ENCODE data around the gene C10orf95. TPM values are rescaled to one million over a fixed set of nuclear protein-coding genes. Genes with fewer than 3 reads are reported as not detected.

C10orf95 gene
- total and polyA plus RNA-seq, 2 experiments from 2014 or later = 0.69 to 1.1 TPM

GRCh38 chr10:102406815-102407214, 44.5 kb downstream of the C10orf95 start (continued):
- TF ChIP-seq, protein P1, sequence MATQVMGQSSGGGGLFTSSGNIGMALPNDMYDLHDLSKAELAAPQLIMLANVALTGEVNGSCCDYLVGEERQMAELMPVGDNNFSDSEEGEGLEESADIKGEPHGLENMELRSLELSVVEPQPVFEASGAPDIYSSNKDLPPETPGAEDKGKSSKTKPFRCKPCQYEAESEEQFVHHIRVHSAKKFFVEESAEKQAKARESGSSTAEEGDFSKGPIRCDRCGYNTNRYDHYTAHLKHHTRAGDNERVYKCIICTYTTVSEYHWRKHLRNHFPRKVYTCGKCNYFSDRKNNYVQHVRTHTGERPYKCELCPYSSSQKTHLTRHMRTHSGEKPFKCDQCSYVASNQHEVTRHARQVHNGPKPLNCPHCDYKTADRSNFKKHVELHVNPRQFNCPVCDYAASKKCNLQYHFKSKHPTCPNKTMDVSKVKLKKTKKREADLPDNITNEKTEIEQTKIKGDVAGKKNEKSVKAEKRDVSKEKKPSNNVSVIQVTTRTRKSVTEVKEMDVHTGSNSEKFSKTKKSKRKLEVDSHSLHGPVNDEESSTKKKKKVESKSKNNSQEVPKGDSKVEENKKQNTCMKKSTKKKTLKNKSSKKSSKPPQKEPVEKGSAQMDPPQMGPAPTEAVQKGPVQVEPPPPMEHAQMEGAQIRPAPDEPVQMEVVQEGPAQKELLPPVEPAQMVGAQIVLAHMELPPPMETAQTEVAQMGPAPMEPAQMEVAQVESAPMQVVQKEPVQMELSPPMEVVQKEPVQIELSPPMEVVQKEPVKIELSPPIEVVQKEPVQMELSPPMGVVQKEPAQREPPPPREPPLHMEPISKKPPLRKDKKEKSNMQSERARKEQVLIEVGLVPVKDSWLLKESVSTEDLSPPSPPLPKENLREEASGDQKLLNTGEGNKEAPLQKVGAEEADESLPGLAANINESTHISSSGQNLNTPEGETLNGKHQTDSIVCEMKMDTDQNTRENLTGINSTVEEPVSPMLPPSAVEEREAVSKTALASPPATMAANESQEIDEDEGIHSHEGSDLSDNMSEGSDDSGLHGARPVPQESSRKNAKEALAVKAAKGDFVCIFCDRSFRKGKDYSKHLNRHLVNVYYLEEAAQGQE (IDR thresholded peaks at IDR 0.05; ENCODE audit: unreplicated experiment) = no peak
- no peak for TF ChIP-seq NANOG (IDR thresholded peaks at IDR 0.05; ENCODE audit: borderline replicate concordance)
- TF ChIP-seq CTCF (conservative IDR thresholded peaks at IDR 0.05; ENCODE audit: low read depth in 2 of 2) = no peak
- no peak for TF ChIP-seq STAT1 (IDR thresholded peaks at IDR 0.05; ENCODE audit: unreplicated experiment)
- TF ChIP-seq EZH2 (IDR thresholded peaks at IDR 0.05; ENCODE audit: low read depth, unreplicated experiment) = no peak
- no peak for TF ChIP-seq POLR2AphosphoS5 (IDR thresholded peaks at IDR 0.05; ENCODE audit: low read depth)
- no peak for TF ChIP-seq EZH2phosphoT487 (IDR thresholded peaks at IDR 0.05; ENCODE audit: unreplicated experiment)
- TF ChIP-seq ETS1 (IDR thresholded peaks at IDR 0.05) = no peak
- TF ChIP-seq CREB1 (CRISPR knock-in tag; IDR thresholded peaks at IDR 0.05; ENCODE audit: low read depth) = no peak
- TF ChIP-seq ZNF331 (CRISPR knock-in tag; IDR thresholded peaks at IDR 0.05; ENCODE audit: low read depth) = no peak
- TF ChIP-seq ZNF114 (CRISPR knock-in tag; IDR thresholded peaks at IDR 0.05) = no peak

DNA sequence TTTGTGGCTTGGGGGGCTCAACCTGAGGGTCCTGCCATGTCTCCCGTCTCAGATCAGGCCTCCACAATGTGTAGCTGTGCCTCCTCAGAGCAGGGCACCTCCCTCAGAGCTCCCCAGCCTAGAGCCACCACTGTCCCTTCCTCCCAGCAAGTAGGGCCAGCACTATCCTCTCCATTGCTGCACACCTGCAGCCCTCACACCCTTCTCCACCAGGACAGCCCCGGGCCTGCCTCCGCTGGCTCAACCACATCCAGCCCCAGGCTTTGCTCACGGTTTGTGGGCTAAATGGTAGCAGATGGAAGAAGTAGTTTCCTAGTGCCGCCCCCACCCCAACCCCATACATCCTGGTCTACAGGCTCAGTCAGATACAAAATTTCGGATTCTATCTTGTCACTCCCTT, 45.7 kb downstream of the C10orf95 start:
- ATAC-seq = no peak
- H3K36me3 ChIP-seq (ENCODE audit: insufficient read depth) = no peaks in the 10 kb centered on the region
- H3K4me3 Mint-ChIP-seq = no peak overlapping the region
- TF ChIP-seq NANOG (IDR thresholded peaks at IDR 0.05; ENCODE audit: borderline replicate concordance) = no peak
- no peak for TF ChIP-seq ZNF114 (CRISPR knock-in tag; IDR thresholded peaks at IDR 0.05)
- no peak for TF ChIP-seq CTCF (conservative IDR thresholded peaks at IDR 0.05; ENCODE audit: low read depth in 2 of 2)

More for the DNA sequence above, 45.7 kb downstream of the C10orf95 start:
- Mint-ChIP-seq H3K36me3 (ENCODE audit: low read depth) (peaks cover 2% of the 10 kb centered on the region; the same call in 1 of the 3 replicates), H3K9me3 (no peaks in the 10 kb centered on the region), H3K4me1 (peaks cover 12% of the 10 kb centered on the region), H3K27ac (no peak overlapping the region), H3K27me3 (ENCODE audit: insufficient read depth, low read depth, poor library complexity) (peaks cover 47% of the 10 kb centered on the region)
- Histone ChIP-seq H3K4me2 (no peak overlapping the region), H3K27ac (ENCODE audit: low read depth) (no peak overlapping the region), H3K9me2 (ENCODE audit: insufficient read depth) (no peaks in the 10 kb centered on the region), H3K4me1 (ENCODE audit: insufficient read depth) (peaks cover 10% of the 10 kb centered on the region), H3K4me3 (no peak overlapping the region), H3K79me2 (replicated peaks; ENCODE audit: insufficient read depth) (no peaks in the 10 kb centered on the region), H3K27me3 (ENCODE audit: insufficient read depth) (peaks cover 34% of the 10 kb centered on the region), H2AFZ (no peak overlapping the region), H4K20me1 (replicated peaks; ENCODE audit: insufficient read depth) (no peaks in the 10 kb centered on the region), H3F3A (replicated peaks; ENCODE audit: low read depth) (peaks cover 12% of the 10 kb centered on the region)
- no peak for DNase-seq (ENCODE audit: low spot score)
